Stimulated activated naive B cell treated with anti-CD40 and anti-IgM and Interleukin-4, amounts not matched to agents 10 μg/mL and 1 μg/mL and 100 μg/mL, for 72 hours (primary cell): ENCODE results near the gene TRIM16.
"Not testable (repeated sequence)": the region's sequence is repeated elsewhere in the genome, so short reads cannot be mapped to it uniquely, and the experiment has no call there.

Experiments
- ATAC-seq, 2 donors: fragments of 150-1000 bp; cut with Tn5 transposase; replicated peaks; 2 replicates each; pipeline ENCODE4 v1.10.0; 2021; ENCODE audit warnings: moderate library complexity in 1 of 2
- DNase-seq: peaks from one replicate; pipeline ENCODE4 v3.0.0; 2021
- H3K27ac Mint-ChIP-seq: one replicate; pipeline ENCODE4 v1.8.0; 2022; ENCODE audit warnings: mild to moderate bottlenecking, mixed read lengths
- H3K27me3 Mint-ChIP-seq, 2 donors: one replicate each; pipeline ENCODE4 v1.8.0; 2022; ENCODE audit warnings: mixed read lengths in 2 of 2
- H3K36me3 Mint-ChIP-seq, 2 donors: one replicate each; pipeline ENCODE4 v1.8.0; 2022; ENCODE audit warnings: mixed read lengths in 2 of 2, mild to moderate bottlenecking in 1 of 2
- H3K4me1 Mint-ChIP-seq, 2 donors: one replicate each; pipeline ENCODE4 v1.8.0; 2022; ENCODE audit warnings: mixed read lengths in 2 of 2, mild to moderate bottlenecking in 1 of 2
- H3K4me3 Mint-ChIP-seq, 2 donors: one replicate each; pipeline ENCODE4 v1.8.0; 2022; ENCODE audit warnings: mild to moderate bottlenecking in 2 of 2, mixed read lengths in 2 of 2, moderate library complexity in 1 of 2
- H3K9me3 Mint-ChIP-seq, 2 donors: one replicate each; pipeline ENCODE4 v1.8.0; 2022; ENCODE audit warnings: mixed read lengths in 2 of 2, mild to moderate bottlenecking in 1 of 2

Gene TRIM16

GRCh38 chr17:15650741-15651582 is 33.1 kb downstream of the TRIM16 start:
- no peaks in the 10 kb centered on the region for H3K9me3 Mint-ChIP-seq
- no peak overlapping the region for H3K27ac Mint-ChIP-seq
- peaks cover 0 to 5% of the 10 kb centered on the region in 2 donors for H3K27me3 Mint-ChIP-seq
- ATAC-seq (no peak), DNase-seq (no peak)
- H3K36me3 Mint-ChIP-seq = peaks cover 29 to 38% of the 10 kb centered on the region in 2 donors
- H3K4me3 Mint-ChIP-seq = peak overlapping the region in 1 of 2 donors; percentile 21
- H3K4me1 Mint-ChIP-seq = peaks cover 8% of the 10 kb centered on the region in 2 donors

GRCh38 chr17:15649861-15650421 is 34.2 kb downstream of the TRIM16 start:
- Mint-ChIP-seq H3K36me3 (peaks cover 29 to 40% of the 10 kb centered on the region in 2 donors), H3K4me3 (no peak overlapping the region), H3K9me3 (no peaks in the 10 kb centered on the region), H3K27ac (no peak overlapping the region), H3K4me1 (peaks cover 15 to 17% of the 10 kb centered on the region in 2 donors), H3K27me3 (peaks cover 0 to 5% of the 10 kb centered on the region in 2 donors)
- no peak for DNase-seq
- ATAC-seq = no peak

- Mint-ChIP-seq H3K4me1 (peaks cover 15 to 17% of the 10 kb centered on the region in 2 donors), H3K4me3 (no peak overlapping the region), H3K27me3 (peaks cover 0 to 5% of the 10 kb centered on the region in 2 donors), H3K9me3 (no peaks in the 10 kb centered on the region), H3K36me3 (peaks cover 25 to 28% of the 10 kb centered on the region in 2 donors), H3K27ac (no peak overlapping the region)
- DNase-seq (no peak), ATAC-seq (no peak)
These were observed 35.7 kb downstream of the TRIM16 start for GRCh38 chr17:15648386-15648785.

GRCh38 chr17:15645942-15646312 is 38.2 kb downstream of the TRIM16 start:
- ATAC-seq = peak in 1 of 2 donors; percentile 45
- H3K27ac Mint-ChIP-seq = peak overlapping the region; percentile 27
- H3K4me3 Mint-ChIP-seq = not testable (repeated sequence)

GRCh38 chr17:15645099-15645941 is 38.8 kb downstream of the TRIM16 start:
- not testable (repeated sequence) for H3K4me3 Mint-ChIP-seq, H3K4me1 Mint-ChIP-seq, H3K27me3 Mint-ChIP-seq, H3K9me3 Mint-ChIP-seq
- DNase-seq (peak; percentile 5), ATAC-seq (peak; percentile 53 to 68)
- H3K27ac Mint-ChIP-seq = peak overlapping the region; percentile 27
- H3K36me3 Mint-ChIP-seq = peaks cover 16 to 22% of the 10 kb centered on the region in 2 donors

More at GRCh38 chr17:15645942-15646312, 38.2 kb downstream of the TRIM16 start:
- H3K9me3 Mint-ChIP-seq, DNase-seq, H3K27me3 Mint-ChIP-seq: not testable (repeated sequence)
- Mint-ChIP-seq H3K36me3 (peaks cover 21 to 23% of the 10 kb centered on the region in 2 donors), H3K4me1 (peaks cover 9 to 10% of the 10 kb centered on the region in 2 donors)

GRCh38 chr17:15642505-15643251 is 41.4 kb downstream of the TRIM16 start:
- peak in 1 of 2 donors; percentile 42 for ATAC-seq
- not testable (repeated sequence) for H3K27ac Mint-ChIP-seq, H3K27me3 Mint-ChIP-seq, H3K4me1 Mint-ChIP-seq, H3K9me3 Mint-ChIP-seq, H3K4me3 Mint-ChIP-seq, DNase-seq
- H3K36me3 Mint-ChIP-seq = peaks cover 22 to 31% of the 10 kb centered on the region in 2 donors

- DNase-seq, H3K27me3 Mint-ChIP-seq, H3K27ac Mint-ChIP-seq, H3K4me3 Mint-ChIP-seq, H3K9me3 Mint-ChIP-seq, ATAC-seq, H3K4me1 Mint-ChIP-seq: not testable (repeated sequence)
- peaks cover 20 to 31% of the 10 kb centered on the region in 2 donors for H3K36me3 Mint-ChIP-seq
These were observed 42.1 kb downstream of the TRIM16 start for GRCh38 chr17:15642014-15642413.

GRCh38 chr17:15630930-15631453 is 53.1 kb downstream of the TRIM16 start:
- DNase-seq, H3K4me3 Mint-ChIP-seq, H3K27ac Mint-ChIP-seq, H3K4me1 Mint-ChIP-seq, H3K9me3 Mint-ChIP-seq, ATAC-seq, H3K27me3 Mint-ChIP-seq: not testable (repeated sequence)
- H3K36me3 Mint-ChIP-seq = peaks cover 29 to 45% of the 10 kb centered on the region in 2 donors

GRCh38 chr17:15629991-15630390 is 54.1 kb downstream of the TRIM16 start:
- H3K4me3 Mint-ChIP-seq, H3K27me3 Mint-ChIP-seq, H3K4me1 Mint-ChIP-seq, H3K27ac Mint-ChIP-seq, DNase-seq, H3K9me3 Mint-ChIP-seq, ATAC-seq: not testable (repeated sequence)
- H3K36me3 Mint-ChIP-seq = peaks cover 27 to 42% of the 10 kb centered on the region in 2 donors

GRCh38 chr17:15623661-15624209 is 60.4 kb downstream of the TRIM16 start:
- H3K27me3 Mint-ChIP-seq, ATAC-seq, H3K4me1 Mint-ChIP-seq, DNase-seq, H3K4me3 Mint-ChIP-seq, H3K27ac Mint-ChIP-seq, H3K9me3 Mint-ChIP-seq: not testable (repeated sequence)
- H3K36me3 Mint-ChIP-seq = peaks cover 8 to 19% of the 10 kb centered on the region in 2 donors

- H3K4me3 Mint-ChIP-seq, H3K27me3 Mint-ChIP-seq, DNase-seq: not testable (repeated sequence)
These were observed 60.9 kb downstream of the TRIM16 start for GRCh38 chr17:15623255-15623654.

GRCh38 chr17:15622124-15622523 is 62.0 kb downstream of the TRIM16 start:
- H3K4me3 Mint-ChIP-seq, DNase-seq, H3K4me1 Mint-ChIP-seq, H3K9me3 Mint-ChIP-seq, ATAC-seq, H3K27ac Mint-ChIP-seq, H3K27me3 Mint-ChIP-seq: not testable (repeated sequence)
- H3K36me3 Mint-ChIP-seq = peaks cover 4 to 14% of the 10 kb centered on the region in 2 donors

More at GRCh38 chr17:15623255-15623654, 60.9 kb downstream of the TRIM16 start:
- not testable (repeated sequence) for H3K9me3 Mint-ChIP-seq, H3K4me1 Mint-ChIP-seq, H3K27ac Mint-ChIP-seq, ATAC-seq
- H3K36me3 Mint-ChIP-seq = peaks cover 8 to 19% of the 10 kb centered on the region in 2 donors

GRCh38 chr17:15619331-15620058 is 64.6 kb downstream of the TRIM16 start, which contains the start of gene FBXW10B:
Gene FBXW10B, minus strand, starts transcription at chr17:15619704. Its CDS starts 192 bp downstream, at chr17:15619512.
- not testable (repeated sequence) for H3K4me3 Mint-ChIP-seq, H3K27me3 Mint-ChIP-seq, H3K36me3 Mint-ChIP-seq, ATAC-seq, DNase-seq, H3K4me1 Mint-ChIP-seq, H3K27ac Mint-ChIP-seq, H3K9me3 Mint-ChIP-seq
